ENCODE data around the gene G3BP2. TPM values are rescaled to one million over a fixed set of nuclear protein-coding genes. Genes with fewer than 3 reads are reported as not detected.
"Not testable (repeated sequence)": the region's sequence is repeated elsewhere in the genome, so short reads cannot be mapped to it uniquely, and the experiment has no call there.

Gene G3BP2
- total RNA-seq, 2 donors from 2014 or later = 118 to 122 TPM

DNA sequence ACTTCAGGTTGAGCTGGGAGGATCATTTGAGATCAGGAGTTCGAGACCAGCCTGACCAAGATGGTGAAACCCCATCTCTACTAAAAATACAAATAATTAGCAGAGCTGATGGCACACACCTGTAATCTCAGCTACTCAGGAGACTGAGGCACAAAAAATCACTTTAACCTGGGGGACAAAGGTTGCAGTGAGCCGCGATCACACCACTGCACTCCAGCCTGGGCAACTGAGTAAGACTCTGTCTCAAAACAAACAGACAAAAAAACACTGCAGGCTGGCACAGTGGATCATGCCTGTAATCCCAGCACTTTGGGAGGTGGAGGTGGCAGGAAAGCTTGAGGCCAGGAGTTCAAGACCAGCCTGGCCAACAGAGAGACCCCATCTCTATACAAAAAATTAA, 8.6 kb downstream of the G3BP2 start:
- H3K9me3 Mint-ChIP-seq; ATAC-seq; H3K27ac Mint-ChIP-seq; DNase-seq (ENCODE audit: low spot score in 2 of 2); H3K36me3 Mint-ChIP-seq: not testable (repeated sequence)

DNA sequence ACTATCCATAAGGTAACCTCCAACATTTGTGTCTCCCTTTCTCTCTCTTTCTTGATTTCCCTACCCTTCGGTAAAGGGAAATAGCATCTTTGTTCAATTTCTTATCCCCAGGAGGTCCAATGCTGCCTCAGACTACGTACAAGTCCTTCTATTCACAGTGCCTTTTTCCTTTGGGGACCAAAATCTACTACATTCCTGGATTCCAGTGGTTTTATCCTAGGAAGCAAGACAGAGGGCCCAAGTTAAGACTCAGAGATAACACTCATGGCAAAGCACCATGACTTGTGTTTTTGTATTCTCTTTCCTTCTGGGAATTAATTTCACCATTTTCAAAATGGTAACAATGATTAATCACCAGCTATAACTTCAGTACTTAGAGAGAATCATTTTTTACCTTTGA, 10.6 kb downstream of the G3BP2 start:
- no peak for DNase-seq (ENCODE audit: low spot score in 2 of 2)
- ATAC-seq = no peak
- H3K36me3 Mint-ChIP-seq = peaks cover 5 to 21% of the 10 kb centered on the region in 2 donors
- no peaks in the 10 kb centered on the region for H3K9me3 Mint-ChIP-seq
- peak overlapping the region in 1 of 2 donors; percentile 73 for H3K27ac Mint-ChIP-seq

DNA sequence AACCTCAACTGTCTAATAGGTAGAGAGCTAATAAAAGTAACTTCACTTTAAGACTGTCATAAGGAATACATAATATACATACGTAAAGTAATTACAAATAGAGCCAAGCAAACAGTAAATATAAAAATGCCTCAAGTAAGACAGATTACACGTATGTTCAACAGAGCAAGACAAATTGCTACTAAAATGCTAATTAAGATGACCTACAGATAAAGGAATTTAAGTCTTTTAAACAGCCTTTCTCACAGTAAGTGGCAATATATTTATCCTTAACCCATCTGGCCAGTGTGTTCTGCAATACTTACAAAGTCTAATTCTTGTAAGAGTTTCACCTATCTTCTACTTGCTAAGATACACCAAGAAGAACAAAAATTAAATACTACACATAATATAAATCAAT, 12.7 kb downstream of the G3BP2 start:
- peaks cover 8 to 38% of the 10 kb centered on the region in 2 donors for H3K36me3 Mint-ChIP-seq
- ATAC-seq = no peak
- H3K27ac Mint-ChIP-seq = no peak overlapping the region
- no peak for DNase-seq (ENCODE audit: low spot score in 2 of 2)
- H3K9me3 Mint-ChIP-seq = no peaks in the 10 kb centered on the region

DNA sequence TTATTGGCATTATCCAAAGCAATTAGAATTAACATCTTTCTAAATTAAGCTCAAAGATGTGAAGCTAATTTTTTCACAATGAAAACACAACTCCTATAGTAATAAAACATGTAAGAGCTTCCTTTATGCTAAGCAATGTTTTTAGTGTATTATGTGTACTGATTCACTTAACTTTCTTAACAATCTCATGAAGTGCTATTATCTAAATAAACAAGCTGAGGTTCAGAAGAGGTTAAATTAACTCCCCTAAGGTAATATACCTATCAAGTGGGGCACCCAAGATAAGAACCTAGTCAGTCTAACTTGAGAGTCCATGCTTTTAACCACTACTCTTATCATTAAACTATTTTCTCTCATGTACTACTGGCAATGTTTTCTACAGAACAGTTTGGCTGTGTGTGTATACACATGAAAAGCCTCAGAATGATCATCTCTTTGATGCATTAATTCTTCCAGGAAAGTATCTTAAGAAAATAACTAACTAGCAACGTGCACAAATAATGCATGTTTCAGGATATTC, 13.6 kb downstream of the G3BP2 start:
- Mint-ChIP-seq H3K27ac (peak overlapping the region in 1 of 2 donors; percentile 36), H3K36me3 (peaks cover 8 to 45% of the 10 kb centered on the region in 2 donors), H3K9me3 (no peaks in the 10 kb centered on the region)
- no peak for DNase-seq (ENCODE audit: low spot score in 2 of 2)
- no peak for ATAC-seq

DNA sequence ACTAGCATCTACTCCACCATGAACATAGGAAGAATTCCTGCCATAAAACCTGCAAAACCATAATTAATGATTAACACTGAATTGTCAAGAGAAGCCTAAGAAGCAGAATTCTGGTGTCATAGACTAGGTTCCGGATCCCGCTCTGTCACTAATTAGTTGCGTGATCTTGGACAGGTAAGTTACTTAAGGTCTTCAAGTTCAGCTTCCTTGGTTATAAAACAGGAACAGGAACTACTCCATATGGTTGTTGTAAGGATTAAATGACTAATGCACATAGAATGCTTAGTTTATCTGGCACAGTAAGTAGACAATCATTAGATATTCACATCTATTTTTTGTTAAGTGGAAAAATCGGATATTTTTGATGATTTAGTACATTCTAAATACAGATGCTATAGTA, 14.3 kb downstream of the G3BP2 start:
- DNase-seq (ENCODE audit: low spot score in 2 of 2) (no peak), ATAC-seq (no peak)
- Mint-ChIP-seq H3K36me3 (peaks cover 8 to 51% of the 10 kb centered on the region in 2 donors), H3K9me3 (no peaks in the 10 kb centered on the region), H3K27ac (no peak overlapping the region)

DNA sequence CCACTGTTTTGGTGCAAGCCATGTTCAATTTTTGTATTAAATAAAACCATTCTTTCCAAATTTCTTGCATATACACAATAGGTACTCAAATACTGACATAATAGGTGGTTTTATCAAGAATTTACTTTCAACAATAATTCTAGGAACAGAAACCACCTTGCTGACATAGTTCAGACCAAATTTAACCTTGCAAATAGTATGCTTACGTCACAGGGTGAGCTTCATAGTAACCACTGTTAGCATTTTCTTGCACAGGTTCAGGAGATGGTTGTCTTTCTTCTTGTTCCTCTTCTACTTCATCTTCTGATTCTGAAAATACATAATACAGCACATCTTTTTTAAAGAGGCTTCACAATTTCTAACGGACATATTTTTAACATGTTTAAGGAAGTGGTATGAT, 17.6 kb downstream of the G3BP2 start:
- no peak for DNase-seq (ENCODE audit: low spot score in 2 of 2)
- Mint-ChIP-seq H3K27ac (peak overlapping the region; percentile 77 to 86), H3K9me3 (no peaks in the 10 kb centered on the region), H3K36me3 (peaks cover 8 to 45% of the 10 kb centered on the region in 2 donors)
- peak; percentile 67 to 86 for ATAC-seq

DNA sequence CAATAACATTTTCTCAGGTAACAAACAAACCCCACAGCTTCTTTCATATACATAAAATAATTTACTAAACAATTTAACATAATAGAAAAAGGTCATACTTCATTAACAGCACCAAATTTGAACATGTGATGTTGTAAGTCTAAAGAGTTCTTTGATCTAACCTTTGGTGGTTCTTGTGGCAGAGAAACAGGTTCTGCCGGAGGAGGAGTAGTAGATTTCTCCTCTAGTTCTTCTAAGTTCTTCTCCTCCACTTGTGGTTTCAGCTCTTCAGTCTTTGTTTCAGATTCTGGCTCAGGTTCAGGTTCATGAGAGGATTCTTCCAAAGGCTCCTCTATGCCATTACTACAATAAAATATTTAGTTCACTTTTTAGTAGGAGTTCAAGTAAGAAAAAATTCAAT, 18.3 kb downstream of the G3BP2 start:
- DNase-seq (ENCODE audit: low spot score in 2 of 2) (no peak), ATAC-seq (peak; percentile 63 to 70)
- H3K27ac Mint-ChIP-seq = peak overlapping the region; percentile 77 to 89
- peaks cover 8 to 45% of the 10 kb centered on the region in 2 donors for H3K36me3 Mint-ChIP-seq
- H3K9me3 Mint-ChIP-seq = no peaks in the 10 kb centered on the region

DNA sequence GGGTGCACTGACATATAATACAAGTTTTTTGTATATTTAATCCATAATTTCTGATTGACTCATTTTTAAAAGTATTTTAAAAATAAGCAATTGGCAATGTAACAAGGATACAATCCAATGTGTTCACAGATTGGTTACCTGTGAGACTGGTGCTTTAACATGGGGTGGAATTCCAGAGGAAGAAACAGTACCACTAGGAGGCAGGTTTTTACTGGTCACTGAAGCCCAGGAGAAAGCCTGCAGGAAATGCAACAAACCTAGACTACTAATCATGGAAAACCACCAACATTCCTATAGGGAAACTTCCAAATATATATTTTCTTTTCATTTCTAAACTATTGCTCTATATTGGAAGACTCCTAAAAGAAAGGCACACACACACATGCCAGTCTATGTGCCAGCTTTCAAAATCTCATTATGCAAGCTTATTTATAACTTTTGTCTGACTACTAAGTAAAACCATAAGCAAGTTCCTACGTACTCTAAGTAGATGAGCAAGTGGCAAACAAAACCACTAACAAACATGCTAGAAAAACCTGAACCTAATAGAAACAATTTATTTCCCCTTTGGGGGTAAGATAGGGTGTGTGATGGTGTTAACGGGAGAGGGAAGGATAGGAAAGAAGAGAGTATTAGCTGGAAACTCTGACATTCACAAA, 19.2 kb downstream of the G3BP2 start:
- DNase-seq (ENCODE audit: low spot score in 2 of 2) = no peak
- H3K27ac Mint-ChIP-seq = peak overlapping the region; percentile 19 to 77
- no peaks in the 10 kb centered on the region for H3K9me3 Mint-ChIP-seq
- H3K36me3 Mint-ChIP-seq = peaks cover 8 to 43% of the 10 kb centered on the region in 2 donors
- ATAC-seq = peak in 1 of 2 donors; percentile 36

DNA sequence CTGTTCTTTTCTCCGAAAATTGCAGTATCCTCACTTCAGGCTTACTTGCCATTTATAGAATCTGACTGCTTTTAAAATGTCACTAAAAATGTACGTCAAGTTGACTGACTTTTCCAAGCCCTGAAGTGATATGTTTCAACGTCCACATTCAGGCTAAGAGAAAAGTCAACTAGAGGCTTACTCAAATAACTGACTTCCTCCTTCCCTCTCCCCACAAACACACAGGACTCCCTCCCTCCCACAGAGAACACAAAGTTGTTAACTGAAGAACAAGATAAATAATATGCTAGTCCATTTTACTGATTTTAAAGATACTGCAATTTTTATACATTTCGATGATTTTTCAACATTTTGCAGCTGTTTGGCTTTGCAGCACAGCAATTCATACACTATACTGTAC, 29.1 kb downstream of the G3BP2 start:
- Mint-ChIP-seq H3K9me3 (no peaks in the 10 kb centered on the region), H3K36me3 (peaks cover 6 to 42% of the 10 kb centered on the region in 2 donors), H3K27ac (peak overlapping the region; percentile 7 to 11)
- no peak for DNase-seq (ENCODE audit: low spot score in 2 of 2)
- no peak for ATAC-seq

DNA sequence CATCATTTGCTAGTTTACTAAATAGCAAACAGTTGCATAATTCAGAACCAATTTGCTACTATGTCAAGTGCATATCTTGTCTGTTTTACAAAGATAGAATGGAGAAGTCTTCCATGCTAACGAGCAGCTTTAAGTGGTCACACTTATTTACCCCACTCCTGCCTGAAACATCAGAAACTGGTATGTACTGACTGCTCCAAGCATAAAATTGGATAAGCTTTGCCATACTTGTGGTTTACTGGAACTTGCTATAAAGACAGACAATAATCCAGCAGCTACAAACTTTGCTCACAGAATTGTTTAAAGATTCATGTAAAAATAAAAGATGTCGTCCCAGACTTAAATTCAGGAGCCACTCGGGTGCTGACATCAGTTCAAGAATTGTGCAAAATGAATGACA, 29.6 kb downstream of the G3BP2 start:
- no peak for DNase-seq (ENCODE audit: low spot score in 2 of 2)
- Mint-ChIP-seq H3K9me3 (no peaks in the 10 kb centered on the region), H3K36me3 (peaks cover 6 to 42% of the 10 kb centered on the region in 2 donors), H3K27ac (no peak overlapping the region)
- no peak for ATAC-seq

DNA sequence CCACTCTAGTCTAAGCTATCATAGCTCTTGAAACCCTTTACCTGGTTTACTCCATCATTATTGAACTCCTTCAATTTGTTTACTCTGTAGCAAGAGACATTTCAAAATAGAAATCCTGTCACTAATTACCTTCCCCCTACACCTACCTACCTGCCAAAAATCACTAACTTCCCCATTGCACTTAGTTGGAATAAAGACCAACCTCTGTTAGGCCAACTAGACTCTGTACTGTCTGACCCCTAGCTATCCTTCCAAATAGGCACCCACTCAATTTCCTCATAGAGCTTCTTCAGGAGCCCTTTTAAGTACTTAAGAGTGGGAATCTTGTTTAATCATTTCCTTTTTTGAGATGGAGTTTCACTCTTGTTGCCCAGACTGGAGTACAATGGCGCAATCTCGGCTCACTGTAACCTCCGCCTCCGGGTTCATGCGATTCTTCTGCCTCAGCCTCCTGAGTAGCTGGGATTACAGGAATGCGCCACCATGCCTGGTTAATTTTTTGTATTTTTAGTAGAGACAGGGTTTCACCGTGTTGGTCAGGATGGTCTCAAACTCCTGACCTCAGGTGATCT, 34.0 kb downstream of the G3BP2 start:
- no peaks in the 10 kb centered on the region for H3K9me3 Mint-ChIP-seq
- no peak overlapping the region for H3K27ac Mint-ChIP-seq
- peaks cover 4 to 12% of the 10 kb centered on the region in 2 donors for H3K36me3 Mint-ChIP-seq
- DNase-seq (ENCODE audit: low spot score in 2 of 2) (no peak), ATAC-seq (no peak)

DNA sequence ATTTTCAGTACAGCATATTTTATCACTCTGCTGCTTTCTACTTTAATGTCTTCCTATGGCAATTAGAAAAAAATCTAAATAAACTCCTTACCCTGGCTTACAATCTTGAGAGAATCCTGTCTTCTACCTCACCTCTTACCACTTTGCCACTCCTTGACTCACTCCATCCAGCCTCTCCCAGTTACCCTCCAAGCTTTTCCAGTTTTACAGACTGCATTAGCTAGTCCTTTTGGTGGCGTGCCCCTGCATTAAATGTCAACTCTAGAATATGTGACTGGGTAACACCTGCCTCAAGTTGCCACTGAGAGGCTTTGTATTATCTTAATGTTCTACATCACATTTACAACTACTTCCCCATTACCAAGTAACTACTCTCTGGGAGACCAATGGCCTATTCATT, 35.4 kb downstream of the G3BP2 start:
- Mint-ChIP-seq H3K36me3 (peaks cover 0 to 10% of the 10 kb centered on the region in 2 donors), H3K9me3 (no peaks in the 10 kb centered on the region), H3K27ac (peak overlapping the region in 1 of 2 donors; percentile 0)
- DNase-seq (ENCODE audit: low spot score in 2 of 2) = no peak
- no peak for ATAC-seq

DNA sequence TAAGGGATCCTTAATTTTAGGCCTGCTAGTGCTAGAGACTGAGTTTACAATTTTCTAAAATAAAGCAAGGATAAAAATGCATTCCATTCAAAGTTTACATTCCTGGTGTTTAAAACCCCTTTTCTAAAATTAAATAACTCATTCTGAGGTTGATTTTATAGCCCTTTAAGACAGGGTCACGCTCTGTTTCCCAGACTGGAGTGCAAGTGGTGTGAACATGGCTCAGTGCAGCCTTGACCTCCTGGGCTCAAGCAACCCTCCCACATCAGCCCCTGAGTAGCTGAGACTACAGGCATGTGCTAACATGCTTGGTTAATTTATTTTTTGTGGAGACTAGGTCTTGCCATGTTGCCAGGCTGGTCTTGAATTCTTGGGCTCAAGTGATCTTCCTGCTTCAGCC, 36.0 kb downstream of the G3BP2 start:
- peak overlapping the region in 1 of 2 donors; percentile 32 for H3K27ac Mint-ChIP-seq
- H3K36me3 Mint-ChIP-seq = peaks cover 0 to 6% of the 10 kb centered on the region in 2 donors
- no peak for ATAC-seq
- DNase-seq (ENCODE audit: low spot score in 2 of 2) = no peak
- no peaks in the 10 kb centered on the region for H3K9me3 Mint-ChIP-seq

DNA sequence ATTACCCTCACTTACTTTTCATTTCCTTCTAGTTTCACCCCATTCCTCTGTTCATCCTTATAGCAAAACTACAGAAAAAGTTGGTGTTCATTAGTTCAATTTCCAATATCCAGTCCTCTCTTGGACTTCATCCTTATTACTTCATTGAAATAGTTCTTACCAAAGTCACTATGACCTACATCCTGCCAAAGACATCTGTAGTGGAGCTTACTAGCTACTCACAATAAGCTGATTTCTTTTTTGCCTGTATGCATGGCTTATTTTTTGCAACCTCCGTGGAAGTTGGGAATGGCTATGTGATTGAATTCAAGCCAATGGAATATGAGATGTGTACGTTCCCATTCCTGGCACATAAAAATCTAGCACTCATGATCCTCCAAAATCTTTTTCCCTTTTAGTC, 38.3 kb downstream of the G3BP2 start:
- Mint-ChIP-seq H3K27ac (no peak overlapping the region), H3K36me3 (peaks cover 0 to 5% of the 10 kb centered on the region in 2 donors), H3K9me3 (no peaks in the 10 kb centered on the region)
- ATAC-seq (no peak), DNase-seq (ENCODE audit: low spot score in 2 of 2) (no peak)

DNA sequence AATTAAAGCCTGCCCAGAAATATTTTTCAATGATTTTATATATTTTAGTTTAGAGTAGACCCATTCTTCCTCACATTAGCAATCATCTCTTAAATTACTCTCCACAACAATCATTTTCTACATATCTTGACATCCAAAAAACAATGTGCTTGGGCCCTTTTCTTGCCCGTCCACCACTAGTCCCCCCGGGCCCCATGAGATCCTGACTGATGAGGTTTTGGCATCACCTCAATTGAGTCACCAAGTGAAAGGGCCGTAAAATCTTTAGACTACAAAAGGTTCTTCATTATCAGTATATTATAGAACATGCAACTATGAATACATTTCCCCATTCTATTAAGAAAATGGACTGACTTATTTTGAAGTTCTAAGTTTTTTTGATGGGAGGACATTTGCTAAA, 38.9 kb downstream of the G3BP2 start:
- no peak overlapping the region for H3K27ac Mint-ChIP-seq
- ATAC-seq (no peak), DNase-seq (ENCODE audit: low spot score in 2 of 2) (no peak)
- H3K36me3 Mint-ChIP-seq = peaks cover 0 to 5% of the 10 kb centered on the region in 2 donors
- H3K9me3 Mint-ChIP-seq = no peaks in the 10 kb centered on the region

DNA sequence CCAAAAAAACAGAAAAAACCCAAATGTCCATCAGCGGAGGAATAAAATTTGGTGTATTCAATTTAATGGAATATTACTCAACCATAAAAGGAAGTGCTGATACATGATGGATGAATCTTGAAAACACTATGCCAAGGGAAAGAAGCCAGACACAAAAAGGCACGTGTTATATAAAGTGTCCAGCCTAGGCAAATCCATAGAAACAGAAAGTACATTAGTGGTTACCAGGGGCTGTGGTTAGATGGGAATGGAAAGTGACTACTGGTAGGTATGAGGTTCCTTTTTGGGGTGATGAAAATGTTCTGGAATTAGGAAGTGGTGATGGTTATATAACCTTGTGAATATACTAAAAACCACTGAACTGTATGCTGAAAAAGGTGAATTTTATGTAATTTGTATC, 39.4 kb downstream of the G3BP2 start:
- ATAC-seq (no peak), DNase-seq (ENCODE audit: low spot score in 2 of 2) (no peak)
- H3K27ac Mint-ChIP-seq = no peak overlapping the region
- H3K36me3 Mint-ChIP-seq = peaks cover 0 to 5% of the 10 kb centered on the region in 2 donors
- H3K9me3 Mint-ChIP-seq = no peaks in the 10 kb centered on the region

DNA sequence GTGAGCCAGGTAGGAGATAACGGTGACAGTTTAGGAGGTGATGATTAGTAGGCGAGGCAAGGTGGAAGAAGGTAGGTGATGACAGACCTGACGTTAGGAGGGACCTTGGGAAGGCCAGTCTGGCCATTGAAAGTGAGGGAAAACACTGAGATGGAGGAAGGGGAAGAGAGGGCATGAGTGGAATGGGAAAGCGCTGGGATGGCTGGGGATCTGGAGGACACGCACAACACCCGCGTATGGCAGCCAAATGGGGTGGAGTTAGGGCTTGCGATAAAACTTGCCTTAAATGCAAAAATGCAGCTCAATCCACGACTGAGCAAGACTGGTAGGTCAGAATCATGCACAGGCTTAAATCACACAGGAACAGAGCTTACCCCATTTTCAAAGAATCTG, 42.3 kb downstream of the G3BP2 start:
- peak overlapping the region; percentile 65 to 86 for H3K27ac Mint-ChIP-seq
- DNase-seq (ENCODE audit: low spot score in 2 of 2) = no peak
- peaks cover 0 to 5% of the 10 kb centered on the region in 2 donors for H3K36me3 Mint-ChIP-seq
- ATAC-seq = no peak
- H3K9me3 Mint-ChIP-seq = no peaks in the 10 kb centered on the region
